Parathyroid adenoma (tissue), 2 donors: ENCODE data around the gene FYTTD1.
"Not testable (repeated sequence)": the region's sequence is repeated elsewhere in the genome, so short reads cannot be mapped to it uniquely, and the experiment has no call there.

Source experiments
- H2AFZ ChIP-seq: fragments of 300-600 bp; sonication (generic); one replicate; pipeline ENCODE4 v1.7.0; 2017; ENCODE audit warnings: antibody characterized with exemption, mild to moderate bottlenecking
- H3K27ac ChIP-seq: fragments of 300-600 bp; sonication (generic); one replicate; pipeline ENCODE4 v1.7.0; 2017
- H3K27me3 ChIP-seq: fragments of 300-600 bp; sonication (generic); one replicate; pipeline ENCODE4 v1.7.0; 2017; ENCODE audit warnings: low read length; ENCODE audit not compliant: control insufficient read depth, insufficient read depth
- H3K36me3 ChIP-seq: fragments of 300-600 bp; sonication (generic); one replicate; pipeline ENCODE4 v1.7.0; 2017; ENCODE audit warnings: low read length; ENCODE audit not compliant: control insufficient read depth, insufficient read depth
- H3K4me1 ChIP-seq: fragments of 300-600 bp; sonication (generic); one replicate; pipeline ENCODE4 v1.7.0; 2017; ENCODE audit warnings: control low read depth
- H3K4me2 ChIP-seq: fragments of 300-600 bp; sonication (generic); one replicate; pipeline ENCODE4 v1.7.0; 2017; ENCODE audit warnings: low read length
- H3K4me3 ChIP-seq: fragments of 300-600 bp; sonication (generic); one replicate; pipeline ENCODE4 v1.7.0; 2017; ENCODE audit warnings: low read depth, low read length
- H3K79me2 ChIP-seq: fragments of 300-600 bp; sonication (generic); one replicate; pipeline ENCODE4 v1.7.0; 2017; ENCODE audit warnings: control low read depth
- H3K9ac ChIP-seq: fragments of 300-600 bp; sonication (generic); one replicate; pipeline ENCODE4 v1.7.0; 2017; ENCODE audit warnings: mild to moderate bottlenecking
- H3K9me3 ChIP-seq: fragments of 300-600 bp; sonication (generic); one replicate; pipeline ENCODE4 v1.7.0; 2017; ENCODE audit warnings: low read length; ENCODE audit not compliant: control insufficient read depth
- CTCF ChIP-seq: fragments of 300-600 bp; sonication (generic); IDR thresholded peaks from one replicate; pipeline ENCODE4 v1.7.0; 2017; ENCODE audit warnings: antibody characterized with exemption, mild to moderate bottlenecking
- donor health status: primary hyperparathyroidism.

FYTTD1 gene

GRCh38 chr3:197722734-197723133 lies 26.9 kb upstream of the FYTTD1 start:
- Histone ChIP-seq H3K27me3 (no peaks in the 10 kb centered on the region), H3K27ac (no peak overlapping the region), H2AFZ (no peak overlapping the region), H3K4me2 (no peak overlapping the region), H3K9ac (no peak overlapping the region), H3K36me3 (no peaks in the 10 kb centered on the region), H3K4me1 (no peaks in the 10 kb centered on the region), H3K79me2 (peaks cover 34% of the 10 kb centered on the region), H3K4me3 (no peak overlapping the region), H3K9me3 (no peaks in the 10 kb centered on the region)
- TF ChIP-seq CTCF = no peak

GRCh38 chr3:197727878-197728277 lies 21.8 kb upstream of the FYTTD1 start:
- not testable (repeated sequence) for H3K9me3 ChIP-seq, H3K4me2 ChIP-seq, H3K27me3 ChIP-seq, H3K27ac ChIP-seq, H3K4me3 ChIP-seq, H3K9ac ChIP-seq, H2AFZ ChIP-seq, H3K36me3 ChIP-seq, H3K4me1 ChIP-seq
- peaks cover 45% of the 10 kb centered on the region for H3K79me2 ChIP-seq

- H3K79me2 ChIP-seq = peaks cover 49% of the 10 kb centered on the region
- H3K9me3 ChIP-seq = no peaks in the 10 kb centered on the region
- no peaks in the 10 kb centered on the region for H3K27me3 ChIP-seq
- no peaks in the 10 kb centered on the region for H3K36me3 ChIP-seq
- no peak overlapping the region for H3K9ac ChIP-seq
- no peak overlapping the region for H3K4me2 ChIP-seq
- TF ChIP-seq CTCF = no peak
- H3K4me1 ChIP-seq = no peaks in the 10 kb centered on the region
- H3K27ac ChIP-seq = no peak overlapping the region
- no peak overlapping the region for H2AFZ ChIP-seq
- H3K4me3 ChIP-seq = no peak overlapping the region
Measured at GRCh38 chr3:197728487-197728886, 21.2 kb upstream of the FYTTD1 start.

- Histone ChIP-seq H3K27ac (no peak overlapping the region), H2AFZ (no peak overlapping the region), H3K4me2 (no peak overlapping the region), H3K36me3 (no peaks in the 10 kb centered on the region), H3K4me3 (no peak overlapping the region), H3K9me3 (no peaks in the 10 kb centered on the region), H3K9ac (no peak overlapping the region), H3K4me1 (no peaks in the 10 kb centered on the region), H3K79me2 (peaks cover 54% of the 10 kb centered on the region), H3K27me3 (no peaks in the 10 kb centered on the region)
- TF ChIP-seq CTCF = no peak
Measured at GRCh38 chr3:197730200-197730599, 19.5 kb upstream of the FYTTD1 start.

DNA sequence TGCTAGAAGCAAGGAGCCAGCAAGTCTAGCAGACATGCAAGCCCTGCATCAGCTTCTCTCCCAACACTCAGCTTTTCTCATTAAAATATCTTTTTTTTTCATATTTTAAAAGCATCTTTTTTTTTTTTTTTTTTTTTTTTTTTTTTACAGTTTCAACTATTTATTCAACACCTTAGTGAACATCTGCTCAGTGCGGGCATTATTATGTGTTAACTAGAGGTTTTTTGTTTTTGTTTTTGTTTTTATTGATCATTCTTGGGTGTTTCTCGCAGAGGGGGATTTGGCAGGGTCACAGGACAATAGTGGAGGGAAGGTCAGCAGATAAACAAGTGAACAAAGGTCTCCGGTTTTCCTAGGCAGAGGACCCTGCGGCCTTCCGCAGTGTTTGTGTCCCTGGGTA lies 18.9 kb upstream of the FYTTD1 start:
- H3K27me3 ChIP-seq, H3K36me3 ChIP-seq, H3K4me1 ChIP-seq, H3K9ac ChIP-seq, H3K9me3 ChIP-seq, H3K4me2 ChIP-seq, H2AFZ ChIP-seq, H3K27ac ChIP-seq, H3K4me3 ChIP-seq: not testable (repeated sequence)
- peaks cover 55% of the 10 kb centered on the region for H3K79me2 ChIP-seq

DNA sequence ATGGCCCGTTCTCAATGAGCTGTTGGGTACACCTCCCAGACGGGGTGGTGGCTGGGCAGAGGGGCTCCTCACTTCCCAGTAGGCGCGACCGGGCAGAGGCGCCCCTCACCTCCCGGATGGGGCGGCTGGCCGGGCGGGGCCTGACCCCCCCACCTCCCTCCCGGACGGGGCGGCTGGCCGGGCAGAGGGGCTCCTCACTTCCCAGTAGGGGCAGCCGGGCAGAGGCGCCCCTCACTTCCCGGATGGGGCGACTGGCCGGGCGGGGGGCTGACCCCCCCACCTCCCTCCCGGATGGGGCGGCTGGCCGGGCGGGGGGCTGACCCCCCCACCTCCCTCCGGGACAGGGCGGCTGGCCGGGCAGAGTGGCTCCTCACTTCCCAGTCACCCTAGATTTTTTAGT lies 18.2 kb upstream of the FYTTD1 start:
- H3K36me3 ChIP-seq, H3K4me2 ChIP-seq, H3K4me1 ChIP-seq, H3K27ac ChIP-seq, H2AFZ ChIP-seq, H3K9me3 ChIP-seq, H3K27me3 ChIP-seq, H3K9ac ChIP-seq, H3K4me3 ChIP-seq: not testable (repeated sequence)
- H3K79me2 ChIP-seq = peaks cover 54% of the 10 kb centered on the region
